Liver (tissue), 3 donors: Measurements from ENCODE around the gene ATP4A.

Experiments used
- ATF3 ChIP-seq: IDR thresholded peaks from 2 replicates; pipeline ENCODE4 v1.6.1; 2016; ENCODE audit warnings: antibody characterized with exemption
- CTCF ChIP-seq: fragments of 150-350 bp; IDR thresholded peaks from 2 replicates; pipeline ENCODE4 v1.5.1; 2017; ENCODE audit warnings: improper control_type of control experiment, low read depth, low read length; ENCODE audit not compliant: missing input control
- EGR1 ChIP-seq, 2 donors: IDR thresholded peaks; 2 replicates each; pipeline ENCODE4 v1.6.1; 2016 to 2018; ENCODE audit warnings: antibody characterized with exemption in 2 of 2, low read depth in 2 of 2
- FOXA2 ChIP-seq: IDR thresholded peaks from 2 replicates; pipeline ENCODE4 v1.6.1; 2016; ENCODE audit warnings: antibody characterized with exemption
- GABPA ChIP-seq, 2 donors: IDR thresholded peaks in 1 of 2; conservative IDR thresholded peaks in 1 of 2; 2 replicates each; pipeline ENCODE4 v1.6.1; 2016; ENCODE audit warnings: antibody characterized with exemption in 2 of 2, mild to moderate bottlenecking in 1 of 2, moderate library complexity in 1 of 2
- JUND ChIP-seq, 2 donors: IDR thresholded peaks; 2 replicates each; pipeline ENCODE4 v1.6.1; 2016; ENCODE audit warnings: antibody characterized with exemption in 2 of 2
- SP1 ChIP-seq: IDR thresholded peaks from 2 replicates; pipeline ENCODE4 v1.6.1; 2018; ENCODE audit warnings: antibody characterized with exemption, mild to moderate bottlenecking
- donor health status: healthy.
- donor health status: healthy.

- no peak for TF ChIP-seq CTCF
- no peak for TF ChIP-seq JUND (IDR thresholded peaks at IDR 0.05)
- TF ChIP-seq GABPA (IDR thresholded peaks at IDR 0.05 in 1 of 2, conservative IDR thresholded peaks at IDR 0.05 in 1 of 2) = no peak
- TF ChIP-seq EGR1 (IDR thresholded peaks at IDR 0.05; ENCODE audit: low read depth in 2 of 2) = no peak
- TF ChIP-seq SP1 = no peak
- TF ChIP-seq FOXA2 = no peak
- no peak for TF ChIP-seq ATF3
Observed at GRCh38 chr19:35559781-35560180, 3.7 kb downstream of the ATP4A start.
